Liver (tissue), 3 donors: ENCODE results near the gene JAKMIP2.

Experiments used
- EGR1 ChIP-seq, 2 donors: IDR thresholded peaks; 2 replicates each; pipeline ENCODE4 v1.6.1; 2016 to 2018; ENCODE audit warnings: antibody characterized with exemption in 2 of 2, low read depth in 2 of 2
- GABPA ChIP-seq, 2 donors: IDR thresholded peaks in 1 of 2; conservative IDR thresholded peaks in 1 of 2; 2 replicates each; pipeline ENCODE4 v1.6.1; 2016; ENCODE audit warnings: antibody characterized with exemption in 2 of 2, mild to moderate bottlenecking in 1 of 2, moderate library complexity in 1 of 2
- NR2F2 ChIP-seq: IDR thresholded peaks from 2 replicates; pipeline ENCODE4 v1.6.1; 2016; ENCODE audit warnings: antibody characterized with exemption
- RAD21 ChIP-seq, 2 donors: IDR thresholded peaks; 2 replicates each; pipeline ENCODE4 v1.6.1; 2016; ENCODE audit warnings: antibody characterized with exemption in 2 of 2, mild to moderate bottlenecking in 2 of 2
- RXRA ChIP-seq, 2 donors: IDR thresholded peaks; 2 replicates each; pipeline ENCODE4 v1.6.1; 2017 to 2018; ENCODE audit warnings: antibody characterized with exemption in 2 of 2, mild to moderate bottlenecking in 1 of 2
- SP1 ChIP-seq: IDR thresholded peaks from 2 replicates; pipeline ENCODE4 v1.6.1; 2018; ENCODE audit warnings: antibody characterized with exemption, mild to moderate bottlenecking
- YY1 ChIP-seq: IDR thresholded peaks from 2 replicates; pipeline ENCODE4 v1.6.1; 2016; ENCODE audit warnings: antibody characterized with exemption, mild to moderate bottlenecking
- TF ChIP-seq, protein P1 (sequence below): fragments of 150-350 bp; IDR thresholded peaks from 2 replicates; pipeline ENCODE4 v1.5.1; 2017; ENCODE audit warnings: improper control_type of control experiment, low read depth, low read length; ENCODE audit not compliant: missing input control
- TF ChIP-seq, protein P2 (sequence below): IDR thresholded peaks from 2 replicates; pipeline ENCODE4 v1.6.1; 2016; ENCODE audit warnings: antibody characterized with exemption
- TF ChIP-seq, protein P3 (sequence below): IDR thresholded peaks from 2 replicates; pipeline ENCODE4 v1.6.1; 2016; ENCODE audit warnings: antibody characterized with exemption
- donor health status: healthy.
- donor health status: healthy.

DNA sequence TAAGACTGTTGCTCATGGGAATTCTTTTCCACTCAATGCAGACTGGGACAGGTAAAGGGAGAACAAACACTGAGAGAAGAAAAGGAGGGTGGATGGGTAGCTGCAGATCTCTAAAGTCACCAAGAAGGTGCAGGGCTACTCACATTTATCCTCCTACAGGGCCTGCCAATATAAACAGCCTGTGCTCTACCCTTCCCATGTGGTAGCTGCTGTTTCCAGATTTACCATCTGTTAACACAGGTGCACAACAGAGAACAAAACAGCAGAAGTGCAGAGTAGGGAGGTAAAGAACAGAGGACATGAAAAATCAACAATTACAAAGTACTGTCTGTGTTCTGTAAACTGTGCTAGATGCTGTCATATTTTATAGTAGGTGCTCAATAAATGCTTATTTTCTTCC lies 26.0 kb downstream of the JAKMIP2 start:
- TF ChIP-seq, protein P1, sequence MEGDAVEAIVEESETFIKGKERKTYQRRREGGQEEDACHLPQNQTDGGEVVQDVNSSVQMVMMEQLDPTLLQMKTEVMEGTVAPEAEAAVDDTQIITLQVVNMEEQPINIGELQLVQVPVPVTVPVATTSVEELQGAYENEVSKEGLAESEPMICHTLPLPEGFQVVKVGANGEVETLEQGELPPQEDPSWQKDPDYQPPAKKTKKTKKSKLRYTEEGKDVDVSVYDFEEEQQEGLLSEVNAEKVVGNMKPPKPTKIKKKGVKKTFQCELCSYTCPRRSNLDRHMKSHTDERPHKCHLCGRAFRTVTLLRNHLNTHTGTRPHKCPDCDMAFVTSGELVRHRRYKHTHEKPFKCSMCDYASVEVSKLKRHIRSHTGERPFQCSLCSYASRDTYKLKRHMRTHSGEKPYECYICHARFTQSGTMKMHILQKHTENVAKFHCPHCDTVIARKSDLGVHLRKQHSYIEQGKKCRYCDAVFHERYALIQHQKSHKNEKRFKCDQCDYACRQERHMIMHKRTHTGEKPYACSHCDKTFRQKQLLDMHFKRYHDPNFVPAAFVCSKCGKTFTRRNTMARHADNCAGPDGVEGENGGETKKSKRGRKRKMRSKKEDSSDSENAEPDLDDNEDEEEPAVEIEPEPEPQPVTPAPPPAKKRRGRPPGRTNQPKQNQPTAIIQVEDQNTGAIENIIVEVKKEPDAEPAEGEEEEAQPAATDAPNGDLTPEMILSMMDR = no peak
- TF ChIP-seq GABPA (IDR thresholded peaks at IDR 0.05 in 1 of 2, conservative IDR thresholded peaks at IDR 0.05 in 1 of 2) (no peak), RXRA (IDR thresholded peaks at IDR 0.05) (no peak), YY1 (no peak), EGR1 (IDR thresholded peaks at IDR 0.05; ENCODE audit: low read depth in 2 of 2) (no peak), NR2F2 (no peak), RAD21 (IDR thresholded peaks at IDR 0.05) (no peak), SP1 (no peak)
- TF ChIP-seq, protein P2, sequence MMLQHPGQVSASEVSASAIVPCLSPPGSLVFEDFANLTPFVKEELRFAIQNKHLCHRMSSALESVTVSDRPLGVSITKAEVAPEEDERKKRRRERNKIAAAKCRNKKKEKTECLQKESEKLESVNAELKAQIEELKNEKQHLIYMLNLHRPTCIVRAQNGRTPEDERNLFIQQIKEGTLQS = no peak
- TF ChIP-seq, protein P3, sequence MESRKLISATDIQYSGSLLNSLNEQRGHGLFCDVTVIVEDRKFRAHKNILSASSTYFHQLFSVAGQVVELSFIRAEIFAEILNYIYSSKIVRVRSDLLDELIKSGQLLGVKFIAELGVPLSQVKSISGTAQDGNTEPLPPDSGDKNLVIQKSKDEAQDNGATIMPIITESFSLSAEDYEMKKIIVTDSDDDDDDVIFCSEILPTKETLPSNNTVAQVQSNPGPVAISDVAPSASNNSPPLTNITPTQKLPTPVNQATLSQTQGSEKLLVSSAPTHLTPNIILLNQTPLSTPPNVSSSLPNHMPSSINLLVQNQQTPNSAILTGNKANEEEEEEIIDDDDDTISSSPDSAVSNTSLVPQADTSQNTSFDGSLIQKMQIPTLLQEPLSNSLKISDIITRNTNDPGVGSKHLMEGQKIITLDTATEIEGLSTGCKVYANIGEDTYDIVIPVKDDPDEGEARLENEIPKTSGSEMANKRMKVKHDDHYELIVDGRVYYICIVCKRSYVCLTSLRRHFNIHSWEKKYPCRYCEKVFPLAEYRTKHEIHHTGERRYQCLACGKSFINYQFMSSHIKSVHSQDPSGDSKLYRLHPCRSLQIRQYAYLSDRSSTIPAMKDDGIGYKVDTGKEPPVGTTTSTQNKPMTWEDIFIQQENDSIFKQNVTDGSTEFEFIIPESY = no peak
